ENCODE results near the gene MAP2. TPM values are rescaled to one million over a fixed set of nuclear protein-coding genes. Genes with fewer than 3 reads are reported as not detected.

Gene MAP2
- total and polyA plus RNA-seq, 2 of the 8 experiments (the other 6 are each of a cell fraction or from before 2014, with no cell fraction given), result 5.9 to 9.4 TPM

GRCh38 chr2:209687323-209687969 is 263.6 kb downstream of the MAP2 start:
- ChIA-PET POLR2A (ENCODE audit: partially characterized antibody) (no interaction called here), CTCF (ENCODE audit: partially characterized antibody) (no interaction called here)
- Histone ChIP-seq H3K56ac (replicated peaks; ENCODE audit: insufficient read length, low read depth, low read length) (no peak overlapping the region), H3K79me2 (ENCODE audit: control insufficient read depth in 1 of 2, insufficient read depth in 2 of 2, low read length in 2 of 2) (no peaks in the 10 kb centered on the region), H3K4me1 (replicated peaks in 1 of 4; ENCODE audit: control insufficient read depth in 3 of 4, insufficient read depth in 4 of 4, low read length in 3 of 4) (peaks cover 2 to 7% (median 4%) of the 10 kb centered on the region in 4 experiments; a peak in 4 of 7 replicates), H2BK20ac (ENCODE audit: low read length) (no peak overlapping the region), H3K36me3 (ENCODE audit: control insufficient read depth in 2 of 4, insufficient read depth in 4 of 4, low read length in 3 of 4) (no peaks in the 10 kb centered on the region), H2AK5ac (ENCODE audit: low read depth, low read length) (no peak overlapping the region), H2BK15ac (ENCODE audit: low read length) (no peak overlapping the region), H3K4me3 (ENCODE audit: extremely low read depth in 1 of 4, insufficient read depth in 2 of 4, low read depth in 3 of 4, low read length in 4 of 4) (no peak overlapping the region), H3K18ac (ENCODE audit: extremely low read depth, low read length) (no peak overlapping the region), H4K20me1 (replicated peaks in 1 of 2; ENCODE audit: control insufficient read depth in 1 of 2, insufficient read depth in 2 of 2, low read length in 2 of 2) (no peaks in the 10 kb centered on the region), H2BK120ac (replicated peaks; ENCODE audit: low read depth, low read length) (no peak overlapping the region), H3K23me2 (ENCODE audit: low read depth, low read length) (no peaks in the 10 kb centered on the region), H4K91ac (replicated peaks; ENCODE audit: insufficient read length, low read length) (no peak overlapping the region), H3K9ac (replicated peaks in 1 of 4; ENCODE audit: extremely low read depth in 1 of 4, low read depth in 3 of 4, low read length in 3 of 4) (no peak overlapping the region), H2BK12ac (ENCODE audit: low read depth, low read length) (no peak overlapping the region), H3K79me1 (ENCODE audit: low read depth, low read length) (no peaks in the 10 kb centered on the region), H3K27me3 (replicated peaks in 1 of 4; ENCODE audit: control insufficient read depth in 3 of 4, extremely low read depth in 1 of 4, insufficient read depth in 3 of 4, low read length in 3 of 4) (no peaks in the 10 kb centered on the region), H2BK5ac (ENCODE audit: low read depth, low read length) (no peak overlapping the region), H3K27ac (ENCODE audit: low read depth, low read length) (no peak overlapping the region), H3K23ac (ENCODE audit: insufficient read length) (no peak overlapping the region), H4K5ac (ENCODE audit: insufficient read length, low read depth, low read length) (no peak overlapping the region), H3K4ac (replicated peaks; ENCODE audit: insufficient read length, low read depth, low read length) (no peak overlapping the region), H3K4me2 (ENCODE audit: insufficient read depth in 1 of 2, low read depth in 2 of 2, low read length in 2 of 2) (no peak overlapping the region; a peak in 1 of 4 replicates), H3K9me3 (ENCODE audit: insufficient read depth in 2 of 2, low read depth in 1 of 2, low read length in 1 of 2) (no peaks in the 10 kb centered on the region), H3K14ac (ENCODE audit: insufficient read length) (no peak overlapping the region), H4K8ac (ENCODE audit: extremely low read depth, insufficient read depth, low read length) (no peak overlapping the region), H2AFZ (ENCODE audit: low read length) (no peak overlapping the region)
- WGBS, 2 experiments (ENCODE audit: extremely low coverage in 1 of 2, insufficient coverage in 1 of 2, insufficient read length in 1 of 2, insufficient replicate concordance in 2 of 2, low coverage in 1 of 2, low lambda C conversion rate in 2 of 2, missing lambda C conversion rate in 1 of 2), result 81% methylated on average over 9 of the region's 9 CpGs; no CpG with 5 or more reads in 1 of the 2 experiments
- no peak for FAIRE-seq
- DNase-seq (ENCODE audit: low read depth in 1 of 2, low spot score in 2 of 2), result no peak
- no peak for TF ChIP-seq RBBP5 (IDR thresholded peaks at IDR 0.05; ENCODE audit: borderline replicate concordance, low read depth, low read length)
- TF ChIP-seq SIRT6 (IDR thresholded peaks at IDR 0.05; ENCODE audit: low read length), result no peak
- no peak for TF ChIP-seq JUN (IDR thresholded peaks at IDR 0.05; ENCODE audit: low read depth, low read length)

Data from H1 (cell line).